Endothelial cell of umbilical vein (primary cell): Measurements from ENCODE around the gene ATP10A. TPM values are rescaled to one million over a fixed set of nuclear protein-coding genes. Genes with fewer than 3 reads are reported as not detected.

Experiments
- BruUV-seq: library from RNA; stranded (reverse); fragments of 400-500 nt; replicated peaks from 2 replicates; lab custom pipeline; 2021; lab: Mats Ljungman, UMichigan
- CTCF ChIA-PET: fragments of 300-600, 350-600 bp; sonication (Branson Sonifier 250); formaldehyde crosslinking; loops from one replicate; lab custom pipeline; 2021; ENCODE audit warnings: antibody characterized with exemption, inconsistent platforms; lab: Charles Lee
- POLR2A ChIA-PET: fragments of 300-600, 350-600 bp; sonication (Branson Sonifier 250); formaldehyde crosslinking; loops from one replicate; lab custom pipeline; 2021; ENCODE audit warnings: antibody characterized with exemption, inconsistent platforms; lab: Charles Lee
- DNase-seq: peaks from one replicate; pipeline ENCODE4 v3.0.0-alpha.2; 2011; ENCODE audit warnings: low read depth, low spot score
- FAIRE-seq: peaks from 2 replicates; lab custom pipeline; 2011; peaks lifted over from hg19 to GRCh38; lab: Jason Lieb, UNC
- H2AFZ ChIP-seq: 2 replicates; pipeline ENCODE4 v1.6.0; 2012; ENCODE audit warnings: low read depth, low read length, control low read depth, inconsistent platforms
- H3K27ac ChIP-seq: 2 replicates; pipeline ENCODE4 v1.5.1; 2011; ENCODE audit warnings: low read depth, mild to moderate bottlenecking, control low read depth, low read length, moderate library complexity; ENCODE audit not compliant: insufficient read depth
- H3K27me3 ChIP-seq, 2 experiments: 2 replicates each; pipeline versions ENCODE4 v1.6.0 to v1.6.1; 2011; ENCODE audit warnings: low read length in 2 of 2, mixed read lengths in 1 of 2; ENCODE audit not compliant: control insufficient read depth in 2 of 2, insufficient read depth in 2 of 2
- H3K36me3 ChIP-seq, 2 experiments: 2 replicates in 1 of 2; 3 replicates in 1 of 2; pipeline ENCODE4 v1.5.1; 2011; ENCODE audit warnings: low read length in 2 of 2, mild to moderate bottlenecking in 1 of 2, moderate library complexity in 1 of 2; ENCODE audit not compliant: control insufficient read depth in 2 of 2, insufficient read depth in 2 of 2; ENCODE audit errors: extremely low read depth in 1 of 2
- H3K4me1 ChIP-seq: 3 replicates; pipeline ENCODE4 v1.5.1; 2011; ENCODE audit warnings: mild to moderate bottlenecking, low read length; ENCODE audit not compliant: control insufficient read depth, insufficient read depth; ENCODE audit errors: extremely low read depth
- H3K4me2 ChIP-seq: 2 replicates; pipeline ENCODE4 v1.6.1; 2011; ENCODE audit warnings: low read length, control low read depth, mixed read lengths; ENCODE audit not compliant: insufficient read depth
- H3K4me3 ChIP-seq, 3 experiments: fragments of 200-600 bp in 1 of 3; sonication (generic), shearing (Covaris generic) in 1 of 3; replicated peaks in 1 of 3; 2 replicates each; pipeline ENCODE4 v1.5.1; 2011 to 2016; ENCODE audit warnings: control low read depth in 3 of 3, low read length in 3 of 3, mild to moderate bottlenecking in 2 of 3, inconsistent platforms in 1 of 3, low read depth in 1 of 3, moderate library complexity in 1 of 3; ENCODE audit not compliant: insufficient read depth in 1 of 3
- H3K79me2 ChIP-seq: 2 replicates; pipeline ENCODE4 v1.6.0; 2012; ENCODE audit warnings: low read length, inconsistent platforms; ENCODE audit not compliant: control insufficient read depth, insufficient read depth
- H3K9ac ChIP-seq: replicated peaks from 2 replicates; pipeline ENCODE3; 2011; ENCODE audit warnings: low read length, control low read depth; ENCODE audit not compliant: insufficient read depth; ENCODE audit errors: extremely low read depth
- H3K9me1 ChIP-seq: replicated peaks from 3 replicates; pipeline ENCODE4 v1.6.0; 2011; ENCODE audit warnings: mild to moderate bottlenecking, low read length; ENCODE audit not compliant: control insufficient read depth, insufficient read depth; ENCODE audit errors: extremely low read depth
- H3K9me3 ChIP-seq: replicated peaks from 2 replicates; pipeline ENCODE4 v1.5.1; 2012; ENCODE audit warnings: low read length, inconsistent platforms; ENCODE audit not compliant: control insufficient read depth, insufficient read depth
- H4K20me1 ChIP-seq: replicated peaks from 2 replicates; pipeline ENCODE3; 2011; ENCODE audit warnings: mild to moderate bottlenecking, low read length; ENCODE audit not compliant: control insufficient read depth, insufficient read depth; ENCODE audit errors: extremely low read depth
- EZH2 ChIP-seq: IDR thresholded peaks from 2 replicates; pipeline ENCODE4 v1.6.1; 2012; ENCODE audit warnings: borderline replicate concordance, low read depth, mild to moderate bottlenecking, moderate library complexity, low read length, inconsistent platforms; ENCODE audit not compliant: severe bottlenecking
- FOS ChIP-seq: IDR thresholded peaks from 2 replicates; pipeline ENCODE4 v1.6.1; 2011; ENCODE audit warnings: mild to moderate bottlenecking, low read length, moderate library complexity, borderline replicate concordance; ENCODE audit not compliant: insufficient read depth
- GATA2 ChIP-seq: IDR thresholded peaks from 2 replicates; pipeline ENCODE4 v1.7.0; 2011; ENCODE audit warnings: low read depth, mild to moderate bottlenecking, moderate library complexity, mixed read lengths, low read length; ENCODE audit not compliant: insufficient read length, insufficient read depth
- JUN ChIP-seq: IDR thresholded peaks from 2 replicates; pipeline ENCODE4 v1.6.1; 2011; ENCODE audit warnings: borderline replicate concordance, low read depth; ENCODE audit not compliant: insufficient read length, insufficient read depth
- MYC ChIP-seq: IDR thresholded peaks from one replicate; pipeline ENCODE4 v1.6.1; 2011; ENCODE audit warnings: mild to moderate bottlenecking, low read depth, low read length
- POLR2A ChIP-seq: IDR thresholded peaks from 2 replicates; pipeline ENCODE4 v1.6.1; 2012; ENCODE audit warnings: low read depth, mild to moderate bottlenecking, control low read depth, low read length
- POLR2AphosphoS5 ChIP-seq: IDR thresholded peaks from 2 replicates; pipeline ENCODE4 v1.6.1; 2012; ENCODE audit warnings: low read depth, mild to moderate bottlenecking, control low read depth, low read length, moderate library complexity; ENCODE audit not compliant: insufficient read depth
- dilution Hi-C: fragments of 300-500 bp; cut with MboI; formaldehyde crosslinking; loops from one replicate; pipeline ENCODE4 v1.15.0; 2019; ENCODE audit warnings: low sequenced_read_pairs; ENCODE audit not compliant: extremely low pct_ligation_motif_present
- intact Hi-C: fragments of 100-400 bp; cut with micrococcal nuclease; formaldehyde crosslinking; loops from one replicate; pipeline ENCODE4 v1.10.0; 2022
- polyA plus RNA-seq, 4 experiments: library from polyadenylated mRNA; depleted of rRNA in 3 of 4; stranded (reverse) in 3 of 4; unstranded in 1 of 4; fragments of >200 nt; gene quantifications; 2 replicates each; pipeline versions ENCODE4 v1.2.1 to v1.2.3, GENCODE V29; 2011 to 2012; ENCODE audit warnings: missing spikeins in 1 of 4
- total RNA-seq: library from RNA; stranded (reverse); gene quantifications from 2 replicates; pipeline ENCODE4 v1.2.3, GENCODE V29; 2021
- TF ChIP-seq, protein P1 (sequence below), 2 donors: IDR thresholded peaks; 1 replicate in 1 of 2; 2 replicates in 1 of 2; pipeline ENCODE4 v1.5.1; 2011; ENCODE audit warnings: low read length in 2 of 2, mild to moderate bottlenecking in 2 of 2, moderate library complexity in 2 of 2, control low read depth in 1 of 2, inconsistent platforms in 1 of 2, low read depth in 1 of 2; ENCODE audit not compliant: insufficient read depth in 1 of 2; ENCODE audit errors: extremely low read depth in 1 of 2
- TF ChIP-seq, protein P2 (sequence below): IDR thresholded peaks from 2 replicates; pipeline ENCODE4 v1.6.1; 2011; ENCODE audit not compliant: insufficient read depth, insufficient read length

ATP10A gene
- total and polyA plus RNA-seq, 2 donors (not counting 3 experiments of a cell fraction or from before 2014, with no cell fraction given), result not detected

DNA sequence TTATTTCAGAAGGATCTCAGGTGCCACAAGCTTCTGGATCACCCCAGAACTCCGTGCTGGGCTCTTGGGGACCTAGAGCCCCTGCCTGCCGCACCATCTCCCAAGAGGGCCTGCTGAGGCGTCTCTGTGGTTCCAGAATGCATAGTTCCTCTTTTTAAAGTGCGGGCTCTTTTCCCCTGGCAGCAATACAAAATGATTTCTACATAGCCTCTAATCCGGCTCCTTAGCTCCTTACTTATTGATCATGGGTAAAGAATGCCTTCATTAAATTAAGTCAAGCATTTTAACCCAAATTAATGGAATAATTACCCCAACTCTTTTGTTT, 121.9 kb downstream of the ATP10A start:
- DNase-seq, result no peak
- intact Hi-C loops (no loop called here), dilution Hi-C loops (no loop called here)
- ChIA-PET CTCF (no interaction called here), POLR2A (no interaction called here)
- H2AFZ ChIP-seq, result no peak overlapping the region
- H3K4me1 ChIP-seq, result no peaks in the 10 kb centered on the region
- H3K27ac ChIP-seq, result no peak overlapping the region
- no TSS peak for BruUV-seq
- H3K9ac ChIP-seq, result no peak overlapping the region
- no peak for TF ChIP-seq MYC
- TF ChIP-seq, protein P1, sequence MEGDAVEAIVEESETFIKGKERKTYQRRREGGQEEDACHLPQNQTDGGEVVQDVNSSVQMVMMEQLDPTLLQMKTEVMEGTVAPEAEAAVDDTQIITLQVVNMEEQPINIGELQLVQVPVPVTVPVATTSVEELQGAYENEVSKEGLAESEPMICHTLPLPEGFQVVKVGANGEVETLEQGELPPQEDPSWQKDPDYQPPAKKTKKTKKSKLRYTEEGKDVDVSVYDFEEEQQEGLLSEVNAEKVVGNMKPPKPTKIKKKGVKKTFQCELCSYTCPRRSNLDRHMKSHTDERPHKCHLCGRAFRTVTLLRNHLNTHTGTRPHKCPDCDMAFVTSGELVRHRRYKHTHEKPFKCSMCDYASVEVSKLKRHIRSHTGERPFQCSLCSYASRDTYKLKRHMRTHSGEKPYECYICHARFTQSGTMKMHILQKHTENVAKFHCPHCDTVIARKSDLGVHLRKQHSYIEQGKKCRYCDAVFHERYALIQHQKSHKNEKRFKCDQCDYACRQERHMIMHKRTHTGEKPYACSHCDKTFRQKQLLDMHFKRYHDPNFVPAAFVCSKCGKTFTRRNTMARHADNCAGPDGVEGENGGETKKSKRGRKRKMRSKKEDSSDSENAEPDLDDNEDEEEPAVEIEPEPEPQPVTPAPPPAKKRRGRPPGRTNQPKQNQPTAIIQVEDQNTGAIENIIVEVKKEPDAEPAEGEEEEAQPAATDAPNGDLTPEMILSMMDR (IDR thresholded peaks at IDR 0.05; ENCODE audit: extremely low read depth in 1 of 2, insufficient read depth in 1 of 2, low read depth in 1 of 2, low read length in 2 of 2), result no peak
- H3K4me3 ChIP-seq, result no peak overlapping the region
- H3K79me2 ChIP-seq, result no peaks in the 10 kb centered on the region
- no peak overlapping the region for H3K4me2 ChIP-seq
- H3K27me3 ChIP-seq, result no peaks in the 10 kb centered on the region
- no peaks in the 10 kb centered on the region for H3K36me3 ChIP-seq
- peaks cover 11% of the 10 kb centered on the region for H3K9me3 ChIP-seq
- no peaks in the 10 kb centered on the region for H4K20me1 ChIP-seq
- FAIRE-seq, result no peak
- no peaks in the 10 kb centered on the region for H3K9me1 ChIP-seq

- CTCF ChIA-PET, result no interaction called here
- no peaks in the 10 kb centered on the region for H3K79me2 ChIP-seq
- FAIRE-seq, result no peak
- no TSS peak for BruUV-seq
- peaks cover 11% of the 10 kb centered on the region for H3K9me3 ChIP-seq
- H3K27me3 ChIP-seq, result no peaks in the 10 kb centered on the region
- no peak overlapping the region for H2AFZ ChIP-seq
- dilution Hi-C loops (no loop called here), intact Hi-C loops (no loop called here)
- POLR2A ChIA-PET, result no interaction called here
- no peaks in the 10 kb centered on the region for H3K36me3 ChIP-seq
- TF ChIP-seq, protein P1 (IDR thresholded peaks at IDR 0.05; ENCODE audit: extremely low read depth in 1 of 2, insufficient read depth in 1 of 2, low read depth in 1 of 2, low read length in 2 of 2), result no peak
- TF ChIP-seq MYC, result no peak
- no peak for TF ChIP-seq EZH2
- no peak for TF ChIP-seq GATA2
- no peak for TF ChIP-seq JUN
- TF ChIP-seq POLR2A, result no peak
- TF ChIP-seq, protein P2, sequence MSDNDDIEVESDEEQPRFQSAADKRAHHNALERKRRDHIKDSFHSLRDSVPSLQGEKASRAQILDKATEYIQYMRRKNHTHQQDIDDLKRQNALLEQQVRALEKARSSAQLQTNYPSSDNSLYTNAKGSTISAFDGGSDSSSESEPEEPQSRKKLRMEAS, result no peak
- TF ChIP-seq POLR2AphosphoS5, result no peak
- TF ChIP-seq FOS, result no peak
- no peak for DNase-seq
- H3K9ac ChIP-seq, result no peak overlapping the region
- H4K20me1 ChIP-seq, result no peaks in the 10 kb centered on the region
- H3K4me3 ChIP-seq, result no peak overlapping the region
- H3K4me2 ChIP-seq, result no peak overlapping the region
- H3K9me1 ChIP-seq, result no peaks in the 10 kb centered on the region
- H3K27ac ChIP-seq, result no peak overlapping the region
- no peaks in the 10 kb centered on the region for H3K4me1 ChIP-seq
Measured at GRCh38 chr15:25740383-25741255, 122.5 kb downstream of the ATP10A start.
